ENCODE measurements around the gene CTBS.
A peak's percentile ranks its signal among the peaks of the same experiment; 100 is the strongest.

Gene CTBS

DNA sequence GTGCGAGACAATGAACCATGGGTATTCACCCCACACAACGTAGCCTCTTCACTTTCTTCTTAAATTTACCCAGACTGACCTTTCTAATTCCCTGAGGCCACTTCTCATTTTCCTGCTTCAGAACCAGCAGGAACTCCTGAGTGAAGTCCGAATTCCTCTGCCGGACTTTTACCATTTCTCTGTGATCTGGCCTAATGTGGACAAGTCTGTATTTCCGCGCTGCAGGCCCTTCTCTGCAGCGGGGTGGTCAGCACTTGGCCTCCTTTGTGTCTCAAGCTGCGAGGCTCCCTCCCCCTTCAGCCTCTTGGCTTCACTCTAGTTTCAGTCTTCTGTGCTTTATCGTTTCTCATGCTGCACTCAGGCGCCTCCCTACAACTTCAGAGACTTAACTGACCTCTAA, 9.4 kb upstream of the CTBS start:
- no peaks in the 10 kb centered on the region for H3K36me3 ChIP-seq (replicated peaks; ENCODE audit: insufficient read depth, low read length)
- TF ChIP-seq, protein P1, sequence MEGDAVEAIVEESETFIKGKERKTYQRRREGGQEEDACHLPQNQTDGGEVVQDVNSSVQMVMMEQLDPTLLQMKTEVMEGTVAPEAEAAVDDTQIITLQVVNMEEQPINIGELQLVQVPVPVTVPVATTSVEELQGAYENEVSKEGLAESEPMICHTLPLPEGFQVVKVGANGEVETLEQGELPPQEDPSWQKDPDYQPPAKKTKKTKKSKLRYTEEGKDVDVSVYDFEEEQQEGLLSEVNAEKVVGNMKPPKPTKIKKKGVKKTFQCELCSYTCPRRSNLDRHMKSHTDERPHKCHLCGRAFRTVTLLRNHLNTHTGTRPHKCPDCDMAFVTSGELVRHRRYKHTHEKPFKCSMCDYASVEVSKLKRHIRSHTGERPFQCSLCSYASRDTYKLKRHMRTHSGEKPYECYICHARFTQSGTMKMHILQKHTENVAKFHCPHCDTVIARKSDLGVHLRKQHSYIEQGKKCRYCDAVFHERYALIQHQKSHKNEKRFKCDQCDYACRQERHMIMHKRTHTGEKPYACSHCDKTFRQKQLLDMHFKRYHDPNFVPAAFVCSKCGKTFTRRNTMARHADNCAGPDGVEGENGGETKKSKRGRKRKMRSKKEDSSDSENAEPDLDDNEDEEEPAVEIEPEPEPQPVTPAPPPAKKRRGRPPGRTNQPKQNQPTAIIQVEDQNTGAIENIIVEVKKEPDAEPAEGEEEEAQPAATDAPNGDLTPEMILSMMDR (IDR thresholded peaks at IDR 0.05; ENCODE audit: low read length) = no peak
- H3K4me3 ChIP-seq (ENCODE audit: low read length) = peak overlapping the region; percentile 36
- H3F3A ChIP-seq (ENCODE audit: insufficient read depth, low read length) = peaks cover 12% of the 10 kb centered on the region
- peak overlapping the region; percentile 67; the same call in 1 of the 2 replicates for H3K27ac ChIP-seq (ENCODE audit: low read length)
- H3K4me2 ChIP-seq (ENCODE audit: low read depth, low read length) = peak overlapping the region; percentile 55; the same call in 1 of the 2 replicates
- no peaks in the 10 kb centered on the region for H3K9me2 ChIP-seq (replicated peaks; ENCODE audit: insufficient read depth, low read length)
- DNase-seq = peak; percentile 34
- H3K9me3 ChIP-seq (replicated peaks; ENCODE audit: insufficient read depth, low read length) = no peaks in the 10 kb centered on the region
- 0 out of 2 replicates have a peak, but pooled peaks cover 5% of the 10 kb centered on the region for H3K4me1 ChIP-seq (ENCODE audit: low read length)
- peak overlapping the region; percentile 5; the same call in 1 of the 2 replicates for H3K9ac ChIP-seq (ENCODE audit: low read length)
- no peaks in the 10 kb centered on the region for H3K27me3 ChIP-seq (replicated peaks; ENCODE audit: insufficient read depth, low read length)
- H2AFZ ChIP-seq (ENCODE audit: low read length) = peak overlapping the region; percentile 52
- no peaks in the 10 kb centered on the region for H4K20me1 ChIP-seq (ENCODE audit: insufficient read depth, low read length)
- H3K79me2 ChIP-seq (ENCODE audit: low read length) = no peaks in the 10 kb centered on the region

DNA sequence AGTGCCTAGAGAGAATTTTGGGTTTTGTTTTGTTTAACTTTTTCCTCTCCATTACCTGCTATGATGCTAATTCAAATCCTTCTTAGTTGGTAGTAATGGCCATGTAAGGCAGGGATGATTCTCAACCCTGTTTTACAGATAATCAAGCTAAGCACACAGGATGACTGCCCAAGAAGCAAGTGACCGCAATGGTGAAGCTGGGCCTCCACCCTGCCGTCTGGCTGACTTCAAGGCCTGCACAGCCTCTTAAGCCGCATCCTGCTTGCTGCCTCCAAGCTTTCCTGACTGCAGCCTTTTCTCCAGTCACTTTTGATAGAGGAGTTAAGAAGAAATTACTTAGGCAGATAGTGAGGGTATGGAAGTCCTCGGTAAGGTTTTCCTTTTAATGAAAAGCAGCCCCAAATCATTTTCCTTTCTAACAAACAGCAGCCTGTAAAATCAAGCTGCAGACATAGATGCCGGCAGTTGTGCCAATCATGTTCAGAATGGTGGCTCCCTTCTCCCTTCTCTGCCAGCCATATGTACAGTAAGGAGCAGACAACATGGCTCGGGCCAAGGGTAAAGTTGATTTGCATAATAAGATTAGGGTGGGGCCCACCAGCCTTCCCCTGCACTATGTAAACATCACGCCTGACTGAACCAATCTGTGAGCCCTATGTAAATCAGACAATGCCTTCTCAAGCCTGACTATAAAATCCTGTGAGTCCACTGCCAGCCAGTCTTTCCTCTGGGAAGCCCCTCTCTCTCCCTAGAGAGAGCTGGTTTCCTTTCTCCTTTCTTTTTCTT, 8.8 kb upstream of the CTBS start:
- no peak for TF ChIP-seq EZH2phosphoT487 (IDR thresholded peaks at IDR 0.05; ENCODE audit: low read length)
- TF ChIP-seq EZH2 (optimal IDR thresholded peaks at IDR 0.05; ENCODE audit: low read depth, low read length) = no peak
- Histone ChIP-seq H3K9me3 (replicated peaks; ENCODE audit: insufficient read depth, low read length) (no peaks in the 10 kb centered on the region), H3K4me3 (ENCODE audit: low read length) (peak overlapping the region; percentile 36), H3K27ac (ENCODE audit: low read length) (peak overlapping the region; percentile 67; the same call in 1 of the 2 replicates), H2AFZ (ENCODE audit: low read length) (peak overlapping the region; percentile 52; the same call in 1 of the 2 replicates), H3K36me3 (replicated peaks; ENCODE audit: insufficient read depth, low read length) (no peaks in the 10 kb centered on the region), H3K4me2 (ENCODE audit: low read depth, low read length) (peak overlapping the region; percentile 55; the same call in 1 of the 2 replicates), H3K4me1 (ENCODE audit: low read length) (0 out of 2 replicates have a peak, but pooled peaks cover 5% of the 10 kb centered on the region), H4K20me1 (ENCODE audit: insufficient read depth, low read length) (no peaks in the 10 kb centered on the region), H3K9ac (ENCODE audit: low read length) (peak overlapping the region; percentile 5; the same call in 1 of the 2 replicates), H3F3A (ENCODE audit: insufficient read depth, low read length) (peaks cover 12% of the 10 kb centered on the region), H3K79me2 (ENCODE audit: low read length) (no peaks in the 10 kb centered on the region), H3K9me2 (replicated peaks; ENCODE audit: insufficient read depth, low read length) (no peaks in the 10 kb centered on the region), H3K27me3 (replicated peaks; ENCODE audit: insufficient read depth, low read length) (no peaks in the 10 kb centered on the region)
- peak; percentile 75 for DNase-seq

DNA sequence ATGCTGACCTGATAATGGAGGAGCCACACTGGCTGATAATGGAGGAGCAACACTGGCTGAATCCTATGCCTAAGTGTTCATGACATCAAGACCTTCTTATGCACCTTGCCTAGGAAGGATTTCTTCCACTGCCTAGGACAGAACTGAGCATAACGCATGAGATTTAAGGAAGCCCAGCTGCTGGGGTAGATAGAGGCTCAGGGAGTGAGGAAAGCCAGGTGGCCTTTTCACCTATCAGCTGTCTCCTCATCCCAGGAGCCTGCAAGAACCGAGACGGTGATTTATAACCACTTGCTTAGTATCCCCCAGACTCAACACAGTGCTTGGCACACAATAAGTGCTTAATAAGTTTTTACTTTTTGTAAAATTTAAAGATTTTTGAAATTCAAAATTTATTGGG, 7.4 kb upstream of the CTBS start:
- H3K27me3 ChIP-seq (replicated peaks; ENCODE audit: insufficient read depth, low read length) = no peaks in the 10 kb centered on the region
- no peaks in the 10 kb centered on the region for H3K36me3 ChIP-seq (replicated peaks; ENCODE audit: insufficient read depth, low read length)
- no peak overlapping the region for H3K4me3 ChIP-seq (ENCODE audit: low read length)
- H2AFZ ChIP-seq (ENCODE audit: low read length) = no peak overlapping the region
- no peak overlapping the region for H3K9ac ChIP-seq (ENCODE audit: low read length)
- no peaks in the 10 kb centered on the region for H3K9me3 ChIP-seq (replicated peaks; ENCODE audit: insufficient read depth, low read length)
- H3K27ac ChIP-seq (ENCODE audit: low read length) = no peak overlapping the region
- no peak for DNase-seq
- TF ChIP-seq, protein P1 (IDR thresholded peaks at IDR 0.05; ENCODE audit: low read length) = no peak
- TF ChIP-seq EZH2phosphoT487 (IDR thresholded peaks at IDR 0.05; ENCODE audit: low read length) = no peak
- no peak for TF ChIP-seq EZH2 (optimal IDR thresholded peaks at IDR 0.05; ENCODE audit: low read depth, low read length)
- H3F3A ChIP-seq (ENCODE audit: insufficient read depth, low read length) = peaks cover 12% of the 10 kb centered on the region
- 0 out of 2 replicates have a peak, but pooled peaks cover 5% of the 10 kb centered on the region for H3K4me1 ChIP-seq (ENCODE audit: low read length)
- H3K9me2 ChIP-seq (replicated peaks; ENCODE audit: insufficient read depth, low read length) = no peaks in the 10 kb centered on the region
- no peaks in the 10 kb centered on the region for H4K20me1 ChIP-seq (ENCODE audit: insufficient read depth, low read length)
- H3K79me2 ChIP-seq (ENCODE audit: low read length) = no peaks in the 10 kb centered on the region
- H3K4me2 ChIP-seq (ENCODE audit: low read depth, low read length) = no peak overlapping the region

DNA sequence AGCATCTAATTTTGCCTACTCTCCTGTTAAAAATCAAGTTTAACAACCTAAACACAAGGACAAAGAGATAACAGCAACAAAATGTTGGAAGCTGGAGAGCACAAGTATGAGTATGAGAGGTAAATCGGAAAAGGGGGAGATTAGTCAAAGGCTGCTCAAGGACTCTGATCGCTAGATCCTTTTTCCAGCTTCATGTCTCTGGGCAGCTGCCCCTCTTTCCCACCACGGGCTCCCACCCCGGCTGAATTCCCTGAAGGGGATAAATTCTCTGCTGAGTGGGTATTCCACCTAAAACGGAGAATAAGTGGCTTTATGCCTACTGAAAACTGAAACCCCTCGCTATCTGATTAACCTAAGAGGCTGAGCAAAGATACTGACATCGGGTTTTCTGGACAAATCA, 696 bp upstream of the CTBS start:
- no peaks in the 10 kb centered on the region for H4K20me1 ChIP-seq (ENCODE audit: insufficient read depth, low read length)
- DNase-seq = no peak

More for the DNA sequence above, 696 bp upstream of the CTBS start:
- H3K79me2 ChIP-seq (ENCODE audit: low read length) = no peaks in the 10 kb centered on the region
- H3K4me3 ChIP-seq (ENCODE audit: low read length) = peak overlapping the region; percentile 59; the same call in 1 of the 2 replicates
- H3K9me2 ChIP-seq (replicated peaks; ENCODE audit: insufficient read depth, low read length) = no peaks in the 10 kb centered on the region
- H3K36me3 ChIP-seq (replicated peaks; ENCODE audit: insufficient read depth, low read length) = no peaks in the 10 kb centered on the region
- no peaks in the 10 kb centered on the region for H3K27me3 ChIP-seq (replicated peaks; ENCODE audit: insufficient read depth, low read length)
- no peak for TF ChIP-seq EZH2 (optimal IDR thresholded peaks at IDR 0.05; ENCODE audit: low read depth, low read length)
- TF ChIP-seq, protein P1 (IDR thresholded peaks at IDR 0.05; ENCODE audit: low read length) = no peak
- TF ChIP-seq EZH2phosphoT487 (IDR thresholded peaks at IDR 0.05; ENCODE audit: low read length) = no peak
- peak overlapping the region; percentile 51 for H2AFZ ChIP-seq (ENCODE audit: low read length)
- H3K4me2 ChIP-seq (ENCODE audit: low read depth, low read length) = peak overlapping the region; percentile 74
- H3K4me1 ChIP-seq (ENCODE audit: low read length) = no peaks in the 10 kb centered on the region
- peaks cover 6% of the 10 kb centered on the region for H3F3A ChIP-seq (ENCODE audit: insufficient read depth, low read length)
- H3K9ac ChIP-seq (ENCODE audit: low read length) = no peak overlapping the region
- no peak overlapping the region for H3K27ac ChIP-seq (ENCODE audit: low read length)
- H3K9me3 ChIP-seq (replicated peaks; ENCODE audit: insufficient read depth, low read length) = no peaks in the 10 kb centered on the region

All from MM.1S (cell line).